Measurements from ENCODE around the gene GSDME. TPM values are rescaled to one million over a fixed set of nuclear protein-coding genes. Genes with fewer than 3 reads are reported as not detected.

Gene GSDME
- total and polyA plus RNA-seq, 12 donors, result 2.6 to 70.6 (median 6.3) TPM

DNA sequence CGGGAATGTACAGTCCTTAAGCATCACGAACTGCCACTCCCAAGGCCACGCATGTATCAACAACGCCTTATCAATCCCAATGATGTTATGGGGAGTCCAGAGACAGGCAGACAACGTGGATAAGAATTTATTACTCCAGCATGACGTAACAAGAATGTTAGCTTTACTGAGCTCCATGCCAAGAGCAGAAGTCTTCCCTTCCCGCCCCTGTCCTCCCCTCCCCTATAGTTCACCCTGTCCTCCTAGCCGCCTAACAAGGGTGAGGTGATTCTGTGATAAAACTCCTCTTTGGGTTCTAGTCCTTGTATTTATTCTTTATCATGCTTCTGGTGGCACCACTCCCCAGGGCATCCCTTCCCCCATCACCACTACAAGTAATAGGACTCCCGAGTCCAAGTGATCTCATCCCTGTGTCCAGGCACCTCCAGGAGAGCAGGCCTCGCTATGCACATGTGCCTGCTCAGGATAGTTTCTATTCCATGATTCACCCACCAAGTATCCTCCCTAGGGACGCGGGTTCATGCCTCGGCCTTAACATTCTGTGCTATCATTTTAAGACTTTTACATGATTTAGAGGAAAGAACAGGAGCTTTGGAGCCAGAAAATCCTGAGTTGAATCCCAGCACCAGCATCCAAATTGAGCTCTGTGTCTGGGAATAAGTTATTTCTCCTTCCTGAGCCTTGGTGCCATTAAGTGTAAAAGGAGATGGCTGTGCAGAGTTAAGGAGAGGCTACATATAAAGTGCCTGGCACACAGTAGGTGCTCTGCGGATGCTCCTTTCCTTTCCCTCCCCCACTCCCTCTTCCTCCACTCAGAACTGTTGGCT lies 15.4 kb downstream of the GSDME start:
- H3K9me3 ChIP-seq (replicated peaks in 1 of 3), result no peaks in the 10 kb centered on the region
- no peaks in the 10 kb centered on the region for H3K4me1 ChIP-seq (replicated peaks in 1 of 2)
- H3K27ac ChIP-seq, result peak overlapping the region in 1 of 5 donors; percentile 43
- H3K27me3 ChIP-seq, result no peaks in the 10 kb centered on the region
- intact Hi-C loops (cut with DNase I), result no loop called here
- TF ChIP-seq, protein P1, sequence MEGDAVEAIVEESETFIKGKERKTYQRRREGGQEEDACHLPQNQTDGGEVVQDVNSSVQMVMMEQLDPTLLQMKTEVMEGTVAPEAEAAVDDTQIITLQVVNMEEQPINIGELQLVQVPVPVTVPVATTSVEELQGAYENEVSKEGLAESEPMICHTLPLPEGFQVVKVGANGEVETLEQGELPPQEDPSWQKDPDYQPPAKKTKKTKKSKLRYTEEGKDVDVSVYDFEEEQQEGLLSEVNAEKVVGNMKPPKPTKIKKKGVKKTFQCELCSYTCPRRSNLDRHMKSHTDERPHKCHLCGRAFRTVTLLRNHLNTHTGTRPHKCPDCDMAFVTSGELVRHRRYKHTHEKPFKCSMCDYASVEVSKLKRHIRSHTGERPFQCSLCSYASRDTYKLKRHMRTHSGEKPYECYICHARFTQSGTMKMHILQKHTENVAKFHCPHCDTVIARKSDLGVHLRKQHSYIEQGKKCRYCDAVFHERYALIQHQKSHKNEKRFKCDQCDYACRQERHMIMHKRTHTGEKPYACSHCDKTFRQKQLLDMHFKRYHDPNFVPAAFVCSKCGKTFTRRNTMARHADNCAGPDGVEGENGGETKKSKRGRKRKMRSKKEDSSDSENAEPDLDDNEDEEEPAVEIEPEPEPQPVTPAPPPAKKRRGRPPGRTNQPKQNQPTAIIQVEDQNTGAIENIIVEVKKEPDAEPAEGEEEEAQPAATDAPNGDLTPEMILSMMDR (IDR thresholded peaks at IDR 0.05), result no peak
- TF ChIP-seq POLR2A (IDR thresholded peaks at IDR 0.05), result no peak
- DNase-seq, result peak in 4 of 7 donors; percentile 22 to 72 (median 44)
- no peak overlapping the region for H3K4me3 ChIP-seq
- WGBS, 4 donors, result 54 to 68% (median 60%) methylated on average over 14 of the region's 14 CpGs
- no peaks in the 10 kb centered on the region for H3K36me3 ChIP-seq (replicated peaks in 1 of 2)

DNA sequence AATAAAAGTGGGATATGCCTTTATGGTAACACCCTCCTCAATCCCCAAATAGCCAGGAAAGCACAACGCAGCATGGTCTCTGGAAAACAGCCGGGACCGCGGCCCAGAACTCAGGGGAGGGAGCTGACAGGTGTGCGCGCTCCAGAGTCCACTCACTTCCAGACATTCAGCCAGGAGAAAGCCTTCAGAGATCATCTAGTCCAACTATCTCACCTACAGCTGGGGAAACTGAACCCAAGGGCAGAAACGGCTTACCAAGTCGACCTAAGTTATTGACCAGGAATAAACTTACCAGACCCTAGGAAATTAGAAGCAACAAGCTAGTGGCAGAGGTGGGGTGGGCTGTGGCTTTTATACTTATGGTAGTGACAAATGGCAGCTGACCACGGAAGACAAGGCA lies 16.4 kb downstream of the GSDME start:
- TF ChIP-seq, protein P1 (IDR thresholded peaks at IDR 0.05), result no peak
- no peak for TF ChIP-seq POLR2A (IDR thresholded peaks at IDR 0.05)
- Histone ChIP-seq H3K4me3 (no peak overlapping the region), H3K27me3 (no peaks in the 10 kb centered on the region), H3K4me1 (replicated peaks in 1 of 2) (no peaks in the 10 kb centered on the region), H3K36me3 (replicated peaks in 1 of 2) (no peaks in the 10 kb centered on the region), H3K27ac (no peak overlapping the region), H3K9me3 (replicated peaks in 1 of 3) (no peaks in the 10 kb centered on the region)
- DNase-seq, result no peak
- intact Hi-C loops (cut with DNase I), result no loop called here
- WGBS, 4 donors, result 92 to 98% (median 95%) methylated on average over 9 of the region's 9 CpGs

DNA sequence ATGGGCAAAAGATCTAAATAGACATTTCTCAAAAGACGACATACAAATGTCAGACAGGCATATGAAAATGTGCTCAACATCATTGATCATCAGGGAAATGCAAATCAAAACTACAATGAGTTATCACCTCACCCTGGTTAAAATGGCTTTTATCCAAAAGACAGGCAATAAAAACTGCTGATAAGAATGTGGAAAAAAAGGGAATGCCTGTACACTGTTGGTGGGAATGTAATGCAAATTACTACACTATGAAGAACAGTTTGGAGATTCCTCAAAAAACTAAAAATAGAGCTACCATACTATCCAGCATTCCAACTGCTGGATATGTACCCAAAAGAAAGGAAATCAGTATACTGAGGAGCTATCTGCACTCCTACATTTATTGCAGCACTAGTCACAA lies 18.0 kb downstream of the GSDME start:
- WGBS, 4 donors, result 49 to 86% (median 84%) methylated on average over 1 of the region's 1 CpG
- H3K27me3 ChIP-seq, result no peaks in the 10 kb centered on the region
- no peaks in the 10 kb centered on the region for H3K9me3 ChIP-seq (replicated peaks in 1 of 3)
- TF ChIP-seq, protein P1 (IDR thresholded peaks at IDR 0.05), result no peak
- no peak for TF ChIP-seq POLR2A (IDR thresholded peaks at IDR 0.05)
- no peak overlapping the region for H3K4me3 ChIP-seq
- intact Hi-C loops (cut with DNase I), result no loop called here
- no peak for DNase-seq
- H3K36me3 ChIP-seq (replicated peaks in 1 of 2), result no peaks in the 10 kb centered on the region
- H3K27ac ChIP-seq, result no peak overlapping the region
- no peaks in the 10 kb centered on the region for H3K4me1 ChIP-seq (replicated peaks in 1 of 2)

DNA sequence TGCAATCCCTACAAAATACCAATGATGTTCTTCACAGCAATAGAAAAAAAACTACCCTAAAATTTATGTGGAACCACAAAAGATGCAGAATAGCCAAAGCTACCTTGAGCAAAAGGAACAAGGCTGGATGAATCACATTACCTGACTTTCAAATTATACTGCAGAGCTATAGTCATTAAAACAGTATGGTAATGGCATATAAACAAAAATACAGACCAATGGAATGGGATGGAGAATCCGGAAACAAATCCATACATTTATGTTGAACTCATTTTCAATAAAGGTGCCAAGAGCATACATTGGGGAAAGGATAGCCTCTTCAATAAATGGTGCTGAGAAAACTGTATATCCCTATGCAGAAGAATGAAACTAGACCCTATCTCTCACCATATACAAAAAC lies 18.7 kb downstream of the GSDME start:
- Histone ChIP-seq H3K27me3 (no peaks in the 10 kb centered on the region), H3K27ac (no peak overlapping the region), H3K9me3 (replicated peaks in 1 of 3) (no peaks in the 10 kb centered on the region), H3K36me3 (replicated peaks in 1 of 2) (no peaks in the 10 kb centered on the region), H3K4me1 (replicated peaks in 1 of 2) (no peaks in the 10 kb centered on the region), H3K4me3 (no peak overlapping the region)
- intact Hi-C loops (cut with DNase I), result no loop called here
- no peak for DNase-seq
- WGBS, 4 donors, result 80 to 92% (median 87%) methylated on average over 1 of the region's 1 CpG
- no peak for TF ChIP-seq POLR2A (IDR thresholded peaks at IDR 0.05)
- TF ChIP-seq, protein P1 (IDR thresholded peaks at IDR 0.05), result no peak
